Stimulated activated CD8-positive, alpha-beta memory T cell treated with anti-CD3 and anti-CD28 coated beads, Interleukin-7, amount 100 ng/mL, for 4 hours (primary cell): ENCODE results near the gene SERPINI2.

Experiments used
- DNase-seq, 2 donors: peaks; one replicate each; pipeline ENCODE4 v3.0.0-alpha.2; 2020; ENCODE audit warnings: low read depth in 2 of 2

SERPINI2 gene

GRCh38 chr3:167473863-167474262 lies at the start of gene SERPINI2:
TSS of gene SERPINI2 (minus strand) at chr3:167474042. CDS start at chr3:167471834, 2,208 bp downstream.
- no peak for DNase-seq

- DNase-seq, result no peak
These were observed 47.1 kb upstream of the SERPINI2 start for GRCh38 chr3:167521006-167521355.

- no peak for DNase-seq
These were observed 46.6 kb upstream of the SERPINI2 start for GRCh38 chr3:167520266-167521005.

DNA sequence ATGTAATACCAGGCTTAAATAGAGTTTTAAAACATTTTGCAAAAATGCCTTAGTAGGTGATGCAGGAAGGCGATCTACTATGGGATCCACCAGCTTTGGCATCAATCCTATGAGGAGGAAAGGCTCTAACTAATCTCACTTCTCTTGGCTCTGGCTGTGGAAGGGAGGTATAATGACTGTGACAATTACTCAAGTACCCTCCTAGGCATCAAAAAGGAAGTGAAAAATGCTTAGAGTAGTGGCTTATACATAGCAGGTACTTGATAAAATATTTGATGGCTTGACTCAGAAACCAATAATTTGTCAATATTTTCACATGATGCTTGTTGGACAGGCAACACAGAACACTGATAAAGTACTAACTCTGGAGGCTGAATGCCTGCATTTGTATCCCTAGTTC lies 34.1 kb upstream of the SERPINI2 start:
- DNase-seq, result no peak

GRCh38 chr3:167502401-167502800 lies 28.6 kb upstream of the SERPINI2 start:
- DNase-seq, result no peak

DNA sequence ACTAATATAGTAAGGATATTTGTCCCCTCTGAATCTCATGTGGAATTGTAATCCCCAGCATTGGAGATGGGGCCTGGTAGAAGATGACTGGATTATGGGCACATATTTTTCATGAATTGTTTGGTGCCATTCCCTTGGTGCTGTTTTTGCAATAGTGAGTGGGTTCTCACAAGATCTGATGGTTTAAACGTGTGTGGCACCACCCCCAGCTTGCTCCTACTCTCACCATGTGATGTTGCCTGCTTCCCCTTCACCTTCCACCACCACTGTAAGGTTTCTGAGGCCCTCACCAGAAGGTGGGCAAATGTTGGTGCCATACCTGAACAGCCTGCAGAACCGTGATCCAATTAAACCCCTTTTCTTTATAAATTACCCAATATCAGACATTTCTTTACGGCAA lies 28.1 kb upstream of the SERPINI2 start:
- DNase-seq, result no peak

DNA sequence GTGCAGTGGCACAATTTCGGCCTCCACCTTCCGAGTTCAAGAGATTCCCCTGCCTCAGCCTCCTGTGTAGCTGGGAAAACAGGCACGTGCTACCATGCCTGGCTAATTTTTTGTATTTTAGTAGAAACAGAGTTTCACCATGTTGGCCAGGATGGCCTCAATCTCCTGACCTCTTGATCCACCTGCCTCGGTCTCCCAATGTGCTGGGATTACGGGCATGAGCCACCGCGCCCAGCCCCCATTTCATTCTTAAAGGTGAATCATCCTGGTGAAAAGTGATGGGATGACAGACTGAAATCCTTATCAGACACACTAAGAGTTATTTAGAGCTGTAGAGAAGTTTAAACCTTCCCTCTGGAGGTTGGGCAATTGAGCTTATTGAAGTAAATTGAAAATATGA lies 24.1 kb upstream of the SERPINI2 start:
- DNase-seq, result no peak

DNA sequence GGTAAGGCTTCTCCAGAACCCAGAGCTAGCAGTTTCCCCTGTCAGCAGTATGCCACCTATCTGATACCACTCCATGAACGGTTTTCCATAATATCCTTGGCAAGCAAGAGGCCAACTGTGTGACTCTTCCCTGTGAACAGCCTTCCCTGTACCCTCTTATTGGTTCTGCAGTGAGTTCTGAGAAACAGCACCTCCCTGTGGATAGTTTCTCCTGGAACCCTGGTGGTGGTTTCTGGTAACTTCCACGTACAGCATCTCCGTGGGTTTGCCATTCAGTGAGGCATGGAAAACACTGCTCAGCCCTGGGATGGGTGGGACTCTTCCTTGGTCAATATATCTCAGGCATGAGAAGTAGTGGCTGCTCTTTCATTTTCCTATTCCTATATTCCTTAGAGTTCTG lies 19.4 kb upstream of the SERPINI2 start:
- no peak for DNase-seq

DNA sequence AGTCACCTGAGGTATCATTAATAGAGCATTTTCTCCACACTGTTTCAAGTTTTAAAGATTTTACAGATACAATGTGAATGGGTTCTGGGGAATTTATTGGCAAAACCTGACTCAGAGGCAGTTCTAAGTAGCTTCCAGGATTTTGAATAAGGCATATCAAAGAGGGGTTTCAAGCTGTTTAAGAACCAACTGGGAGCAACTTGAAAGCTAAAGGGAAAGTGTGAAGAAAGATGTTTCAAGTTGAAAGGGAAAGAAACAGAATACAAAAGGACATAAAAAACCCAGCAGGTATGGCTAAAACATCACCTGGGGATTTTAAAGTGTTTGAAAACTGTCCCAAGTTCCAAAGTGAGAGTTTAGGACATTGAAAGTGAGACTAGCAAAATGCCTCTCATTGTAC lies 17.8 kb upstream of the SERPINI2 start:
- DNase-seq, result no peak

- no peak for DNase-seq
These were observed 15.7 kb upstream of the SERPINI2 start for GRCh38 chr3:167489571-167489970.

GRCh38 chr3:167487556-167487955 lies 13.7 kb upstream of the SERPINI2 start:
- DNase-seq, result no peak

- DNase-seq, result no peak
These were observed 10.7 kb upstream of the SERPINI2 start for GRCh38 chr3:167484551-167484950.

- no peak for DNase-seq
These were observed 10.1 kb upstream of the SERPINI2 start for GRCh38 chr3:167483708-167484475.

DNA sequence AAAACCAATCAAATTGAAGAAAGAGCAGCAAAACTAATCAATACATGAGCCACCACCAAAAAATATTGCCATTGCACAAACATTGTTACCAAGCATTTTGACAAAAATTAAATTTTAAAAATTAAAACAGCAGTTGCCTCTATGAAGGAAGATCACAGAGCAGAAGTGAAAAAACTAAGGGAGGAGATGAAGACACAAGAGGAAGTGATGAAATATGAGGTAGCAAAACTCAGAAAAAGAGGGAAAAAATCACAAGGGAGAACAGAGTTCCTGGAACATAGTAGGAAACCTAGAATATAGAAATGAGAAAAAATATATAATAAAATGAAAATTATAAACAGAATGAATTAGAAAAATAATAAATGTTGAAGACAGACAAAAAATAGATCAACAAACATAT lies 7.3 kb upstream of the SERPINI2 start:
- DNase-seq, result no peak

- DNase-seq, result no peak
These were observed 6.9 kb upstream of the SERPINI2 start for GRCh38 chr3:167480748-167481147.

- DNase-seq, result no peak
These were observed 4.5 kb downstream of the SERPINI2 start for GRCh38 chr3:167469381-167469780.

GRCh38 chr3:167467848-167468611 lies 5.8 kb downstream of the SERPINI2 start:
- DNase-seq, result no peak

DNA sequence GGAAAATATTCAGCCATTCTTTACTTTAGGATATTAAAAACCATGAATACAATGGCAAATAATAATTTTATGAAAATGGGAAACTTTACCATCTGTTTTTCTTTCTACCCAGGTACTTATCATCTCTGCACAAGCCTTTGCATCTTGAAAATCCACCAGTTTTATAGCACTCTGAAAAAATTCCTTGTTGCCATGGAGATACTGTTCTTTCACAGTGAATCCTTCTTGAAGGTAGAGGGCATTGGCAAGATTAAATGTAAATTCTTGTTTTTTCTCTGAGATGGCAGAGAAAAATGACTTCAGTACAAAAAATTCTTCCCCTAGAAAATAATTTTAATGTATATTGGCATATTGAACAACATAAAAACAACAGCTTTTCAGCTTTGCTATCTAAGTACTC lies 6.9 kb downstream of the SERPINI2 start:
- no peak for DNase-seq

GRCh38 chr3:167456157-167456799 lies 17.6 kb downstream of the SERPINI2 start:
- DNase-seq, result no peak

DNA sequence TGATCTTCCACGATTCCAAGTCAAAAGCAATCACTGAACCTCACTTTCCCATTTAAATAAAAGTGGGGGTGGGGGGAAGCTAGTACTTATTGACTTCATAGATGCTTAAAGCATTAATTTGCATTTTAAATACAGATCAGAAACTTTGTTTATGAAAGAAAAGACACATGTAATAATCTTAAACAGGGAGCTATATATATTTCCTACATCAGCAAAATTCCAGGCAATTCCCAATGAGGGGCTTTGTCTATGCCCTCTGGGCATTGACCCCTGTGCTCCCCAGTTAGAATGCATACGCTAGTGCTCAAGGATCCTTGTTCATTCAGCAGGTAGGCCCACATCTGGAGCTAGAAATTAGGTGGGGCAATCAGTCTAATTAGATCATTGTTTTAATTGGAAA lies 20.0 kb downstream of the SERPINI2 start:
- DNase-seq, result no peak

- no peak for DNase-seq
These were observed 22.6 kb downstream of the SERPINI2 start for GRCh38 chr3:167451282-167451681.

- no peak for DNase-seq
These were observed 23.2 kb downstream of the SERPINI2 start for GRCh38 chr3:167450675-167451074.
